ENCODE results near the gene GARIN3.

The GARIN3 gene

GRCh38 chr5:157137691-157138090 is 28.4 kb downstream of the GARIN3 start:
- ATAC-seq: no peak
- DNase-seq (ENCODE audit: low spot score in 2 of 2): no peak
- Mint-ChIP-seq H3K4me3 (no peak overlapping the region), H3K36me3 (peaks cover 59% of the 10 kb centered on the region), H3K4me1 (peaks cover 41% of the 10 kb centered on the region), H3K27ac (no peak overlapping the region), H3K9me3 (no peaks in the 10 kb centered on the region)

GRCh38 chr5:157132281-157132612 is 33.8 kb downstream of the GARIN3 start:
- Mint-ChIP-seq H3K4me3 (no peak overlapping the region), H3K4me1 (peaks cover 18% of the 10 kb centered on the region), H3K36me3 (peaks cover 18% of the 10 kb centered on the region), H3K27ac (no peak overlapping the region), H3K9me3 (no peaks in the 10 kb centered on the region)
- DNase-seq (ENCODE audit: low spot score in 2 of 2): no peak
- ATAC-seq: no peak

- DNase-seq (ENCODE audit: low spot score in 2 of 2) (no peak), ATAC-seq (no peak)
- Mint-ChIP-seq H3K36me3 (peaks cover 7% of the 10 kb centered on the region), H3K27ac (no peak overlapping the region), H3K4me1 (peaks cover 12% of the 10 kb centered on the region), H3K9me3 (no peaks in the 10 kb centered on the region), H3K4me3 (no peak overlapping the region)
Observed at GRCh38 chr5:157130925-157131324, 35.1 kb downstream of the GARIN3 start.

- Mint-ChIP-seq H3K27ac (no peak overlapping the region), H3K9me3 (peaks cover 11% of the 10 kb centered on the region), H3K4me1 (peaks cover 3% of the 10 kb centered on the region), H3K36me3 (peaks cover 5% of the 10 kb centered on the region), H3K4me3 (no peak overlapping the region)
- no peak for DNase-seq (ENCODE audit: low spot score in 2 of 2)
- ATAC-seq: no peak
Observed at GRCh38 chr5:157121709-157122108, 44.4 kb downstream of the GARIN3 start.

GRCh38 chr5:157120102-157120501 is 46.0 kb downstream of the GARIN3 start:
- no peak overlapping the region for H3K27ac Mint-ChIP-seq
- ATAC-seq: no peak
- peak in 1 of 2 donors; percentile 44 for DNase-seq (ENCODE audit: low spot score in 2 of 2)
- peaks cover 5% of the 10 kb centered on the region for H3K36me3 Mint-ChIP-seq
- peaks cover 15% of the 10 kb centered on the region for H3K4me1 Mint-ChIP-seq
- H3K9me3 Mint-ChIP-seq: peaks cover 11% of the 10 kb centered on the region
- H3K4me3 Mint-ChIP-seq: no peak overlapping the region

- Mint-ChIP-seq H3K36me3 (peaks cover 5% of the 10 kb centered on the region), H3K27ac (no peak overlapping the region), H3K9me3 (peaks cover 5% of the 10 kb centered on the region), H3K4me1 (peaks cover 26% of the 10 kb centered on the region), H3K4me3 (peak overlapping the region; percentile 27)
- DNase-seq (ENCODE audit: low spot score in 2 of 2) (peak in 1 of 2 donors; percentile 58), ATAC-seq (peak; percentile 88)
Observed at GRCh38 chr5:157116483-157116954, 49.5 kb downstream of the GARIN3 start.

GRCh38 chr5:157115502-157115901 is 50.6 kb downstream of the GARIN3 start:
- H3K4me1 Mint-ChIP-seq: peaks cover 26% of the 10 kb centered on the region
- no peak for ATAC-seq
- H3K9me3 Mint-ChIP-seq: no peaks in the 10 kb centered on the region
- no peak overlapping the region for H3K4me3 Mint-ChIP-seq
- H3K36me3 Mint-ChIP-seq: peaks cover 5% of the 10 kb centered on the region
- H3K27ac Mint-ChIP-seq: no peak overlapping the region
- no peak for DNase-seq (ENCODE audit: low spot score in 2 of 2)

- H3K36me3 Mint-ChIP-seq: peaks cover under 1% of the 10 kb centered on the region
- ATAC-seq (peak; percentile 75), DNase-seq (ENCODE audit: low spot score in 2 of 2) (no peak)
- H3K27ac Mint-ChIP-seq: no peak overlapping the region
- H3K4me3 Mint-ChIP-seq: no peak overlapping the region
- H3K4me1 Mint-ChIP-seq: peaks cover 28% of the 10 kb centered on the region
- no peaks in the 10 kb centered on the region for H3K9me3 Mint-ChIP-seq
Observed at GRCh38 chr5:157115012-157115411, 51.1 kb downstream of the GARIN3 start.

GRCh38 chr5:157113002-157113401 is 53.1 kb downstream of the GARIN3 start:
- no peak overlapping the region for H3K4me3 Mint-ChIP-seq
- H3K36me3 Mint-ChIP-seq: peaks cover 10% of the 10 kb centered on the region
- no peaks in the 10 kb centered on the region for H3K9me3 Mint-ChIP-seq
- ATAC-seq: no peak
- peaks cover 45% of the 10 kb centered on the region for H3K4me1 Mint-ChIP-seq
- no peak overlapping the region for H3K27ac Mint-ChIP-seq
- DNase-seq (ENCODE audit: low spot score in 2 of 2): no peak

All from stimulated activated effector memory CD8-positive, alpha-beta T cell treated with anti-CD3 and anti-CD28 coated beads, Interleukin-12 subunit alpha, Interleukin-12 subunit beta, amount 100 ng/mL, for 72 hours (primary cell).